ENCODE results near the gene EXOC6B.

EXOC6B gene

GRCh38 chr2:72716601-72717000 is 109.2 kb downstream of the EXOC6B start (continued):
- TF ChIP-seq ZNF837 (tag by site-specific recombination; IDR thresholded peaks at IDR 0.05) (no peak), ZNF449 (tag by site-specific recombination; IDR thresholded peaks at IDR 0.05) (no peak), ZNF350 (tag by site-specific recombination; IDR thresholded peaks at IDR 0.05) (no peak), ZNF184 (tag by site-specific recombination; IDR thresholded peaks at IDR 0.05) (no peak), PRDM6 (tag by site-specific recombination; IDR thresholded peaks at IDR 0.05) (no peak), ZNF155 (tag by site-specific recombination; IDR thresholded peaks at IDR 0.05) (no peak), ZNF521 (tag by site-specific recombination; IDR thresholded peaks at IDR 0.05) (no peak), ZNF133 (tag by site-specific recombination; IDR thresholded peaks at IDR 0.05) (no peak), ZNF558 (tag by site-specific recombination; IDR thresholded peaks at IDR 0.05) (no peak), ZNF394 (tag by site-specific recombination; IDR thresholded peaks at IDR 0.05; ENCODE audit: borderline replicate concordance) (no peak), BCL11B (tag by site-specific recombination; IDR thresholded peaks at IDR 0.05; ENCODE audit: low read depth) (no peak), ZNF626 (tag by site-specific recombination; IDR thresholded peaks at IDR 0.05) (no peak), ZNF274 (IDR thresholded peaks at IDR 0.05; ENCODE audit: low read length) (no peak), ZNF274 (tag by site-specific recombination; IDR thresholded peaks at IDR 0.05; ENCODE audit: borderline replicate concordance) (no peak)
- TF ChIP-seq, protein P1, sequence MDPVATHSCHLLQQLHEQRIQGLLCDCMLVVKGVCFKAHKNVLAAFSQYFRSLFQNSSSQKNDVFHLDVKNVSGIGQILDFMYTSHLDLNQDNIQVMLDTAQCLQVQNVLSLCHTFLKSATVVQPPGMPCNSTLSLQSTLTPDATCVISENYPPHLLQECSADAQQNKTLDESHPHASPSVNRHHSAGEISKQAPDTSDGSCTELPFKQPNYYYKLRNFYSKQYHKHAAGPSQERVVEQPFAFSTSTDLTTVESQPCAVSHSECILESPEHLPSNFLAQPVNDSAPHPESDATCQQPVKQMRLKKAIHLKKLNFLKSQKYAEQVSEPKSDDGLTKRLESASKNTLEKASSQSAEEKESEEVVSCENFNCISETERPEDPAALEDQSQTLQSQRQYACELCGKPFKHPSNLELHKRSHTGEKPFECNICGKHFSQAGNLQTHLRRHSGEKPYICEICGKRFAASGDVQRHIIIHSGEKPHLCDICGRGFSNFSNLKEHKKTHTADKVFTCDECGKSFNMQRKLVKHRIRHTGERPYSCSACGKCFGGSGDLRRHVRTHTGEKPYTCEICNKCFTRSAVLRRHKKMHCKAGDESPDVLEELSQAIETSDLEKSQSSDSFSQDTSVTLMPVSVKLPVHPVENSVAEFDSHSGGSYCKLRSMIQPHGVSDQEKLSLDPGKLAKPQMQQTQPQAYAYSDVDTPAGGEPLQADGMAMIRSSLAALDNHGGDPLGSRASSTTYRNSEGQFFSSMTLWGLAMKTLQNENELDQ (tag by site-specific recombination; IDR thresholded peaks at IDR 0.05; ENCODE audit: low read depth): no peak

GRCh38 chr2:72713857-72714256 is 112.0 kb downstream of the EXOC6B start:
- Histone ChIP-seq H3K9me3 (ENCODE audit: control insufficient read depth, insufficient read depth, low read depth, low read length) (no peaks in the 10 kb centered on the region), H3K36me3 (ENCODE audit: control insufficient read depth in 2 of 2, insufficient read depth in 1 of 2, low read length in 2 of 2) (peaks cover 6 to 10% of the 10 kb centered on the region in 2 experiments; a peak in 2 of 3 replicates), H3K4me1 (ENCODE audit: control insufficient read depth, insufficient read depth, low read length) (peaks cover 8% of the 10 kb centered on the region), H3K4me3 (ENCODE audit: low read depth, low read length) (no peak overlapping the region), H3K27ac (ENCODE audit: extremely low read depth, low read depth, low read length) (no peak overlapping the region)
- POLR2A ChIA-PET: no interaction called here
- TF ChIP-seq ZBTB17 (tag by site-specific recombination; IDR thresholded peaks at IDR 0.05) (no peak), ZNF391 (tag by site-specific recombination; IDR thresholded peaks at IDR 0.05; ENCODE audit: borderline replicate concordance, low read depth) (no peak), ZNF433 (tag by site-specific recombination; IDR thresholded peaks at IDR 0.05; ENCODE audit: low read depth) (no peak), KLF7 (tag by site-specific recombination; IDR thresholded peaks at IDR 0.05; ENCODE audit: borderline replicate concordance) (no peak), ZNF549 (tag by site-specific recombination; IDR thresholded peaks at IDR 0.05) (no peak), ZNF18 (tag by site-specific recombination; IDR thresholded peaks at IDR 0.05) (no peak), TRIM28 (IDR thresholded peaks at IDR 0.05; ENCODE audit: borderline replicate concordance, low read length) (no peak), ZNF610 (tag by site-specific recombination; IDR thresholded peaks at IDR 0.05; ENCODE audit: borderline replicate concordance) (no peak)
- TF ChIP-seq, protein P1 (tag by site-specific recombination; IDR thresholded peaks at IDR 0.05; ENCODE audit: low read depth): no peak
- CTCF ChIA-PET: interaction anchor here (0.5 kb wide), 1 partner anchor 151 kb away, joined by 3 read pairs; no protein-coding TSS in a partner anchor
